Urothelium cell line (cell line): ENCODE results near the gene MYO3B.
A peak's percentile ranks its signal among the peaks of the same experiment; 100 is the strongest.
"Not testable (repeated sequence)": the region's sequence is repeated elsewhere in the genome, so short reads cannot be mapped to it uniquely, and the experiment has no call there.

Source experiments
- DNase-seq: peaks from one replicate; pipeline ENCODE4 v3.0.0; 2011; ENCODE audit warnings: low spot score, mixed read lengths
- FAIRE-seq: peaks from 2 replicates; lab custom pipeline; 2011; peaks lifted over from hg19 to GRCh38; lab: Jason Lieb, UNC

Gene MYO3B

GRCh38 chr2:170336408-170336807 is 158.5 kb downstream of the MYO3B start:
- FAIRE-seq, result no peak
- no peak for DNase-seq

DNA sequence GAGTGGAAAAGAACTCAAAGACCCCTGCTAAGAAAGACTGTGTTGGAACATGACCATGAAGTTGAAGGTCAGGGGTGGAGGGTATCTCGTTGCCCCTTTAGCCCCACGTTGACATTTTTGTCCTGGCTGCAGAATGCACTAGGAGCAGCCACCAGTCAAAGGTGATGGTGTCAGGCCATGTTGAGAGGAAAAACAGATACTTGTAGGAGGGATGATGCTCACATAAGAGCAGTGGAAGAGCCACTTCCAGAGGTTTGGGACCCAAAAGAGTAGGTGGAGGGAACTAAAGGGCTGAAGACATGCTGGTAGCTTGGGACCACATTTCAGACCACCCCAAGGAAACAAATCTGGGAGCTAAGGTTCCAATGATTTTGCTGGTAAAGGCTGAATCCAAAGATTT is 159.0 kb downstream of the MYO3B start:
- FAIRE-seq, result no peak
- DNase-seq, result no peak

- no peak for FAIRE-seq
- no peak for DNase-seq
These were observed 161.4 kb downstream of the MYO3B start for GRCh38 chr2:170339322-170339721.

- no peak for DNase-seq
- FAIRE-seq, result no peak
These were observed 162.1 kb downstream of the MYO3B start for GRCh38 chr2:170339750-170340692.

DNA sequence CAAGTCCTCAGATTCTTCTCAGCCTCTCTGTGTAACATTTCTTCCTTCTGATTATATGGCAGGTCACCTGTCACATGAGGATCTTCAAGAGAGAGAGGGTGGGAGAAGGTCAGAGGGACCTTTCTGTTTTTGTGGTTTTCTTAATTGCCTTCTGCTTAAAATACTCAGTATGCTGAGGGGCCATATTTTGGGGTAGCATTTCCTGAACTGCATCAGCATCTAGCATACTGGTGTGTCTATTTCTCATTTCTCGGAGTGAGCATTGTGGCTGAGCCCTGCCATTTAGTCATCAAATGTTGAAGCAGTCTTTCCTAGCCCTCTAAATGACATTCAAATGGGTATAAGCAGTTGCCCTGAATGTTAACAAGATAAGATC is 162.7 kb downstream of the MYO3B start:
- DNase-seq (no peak), FAIRE-seq (no peak)

DNA sequence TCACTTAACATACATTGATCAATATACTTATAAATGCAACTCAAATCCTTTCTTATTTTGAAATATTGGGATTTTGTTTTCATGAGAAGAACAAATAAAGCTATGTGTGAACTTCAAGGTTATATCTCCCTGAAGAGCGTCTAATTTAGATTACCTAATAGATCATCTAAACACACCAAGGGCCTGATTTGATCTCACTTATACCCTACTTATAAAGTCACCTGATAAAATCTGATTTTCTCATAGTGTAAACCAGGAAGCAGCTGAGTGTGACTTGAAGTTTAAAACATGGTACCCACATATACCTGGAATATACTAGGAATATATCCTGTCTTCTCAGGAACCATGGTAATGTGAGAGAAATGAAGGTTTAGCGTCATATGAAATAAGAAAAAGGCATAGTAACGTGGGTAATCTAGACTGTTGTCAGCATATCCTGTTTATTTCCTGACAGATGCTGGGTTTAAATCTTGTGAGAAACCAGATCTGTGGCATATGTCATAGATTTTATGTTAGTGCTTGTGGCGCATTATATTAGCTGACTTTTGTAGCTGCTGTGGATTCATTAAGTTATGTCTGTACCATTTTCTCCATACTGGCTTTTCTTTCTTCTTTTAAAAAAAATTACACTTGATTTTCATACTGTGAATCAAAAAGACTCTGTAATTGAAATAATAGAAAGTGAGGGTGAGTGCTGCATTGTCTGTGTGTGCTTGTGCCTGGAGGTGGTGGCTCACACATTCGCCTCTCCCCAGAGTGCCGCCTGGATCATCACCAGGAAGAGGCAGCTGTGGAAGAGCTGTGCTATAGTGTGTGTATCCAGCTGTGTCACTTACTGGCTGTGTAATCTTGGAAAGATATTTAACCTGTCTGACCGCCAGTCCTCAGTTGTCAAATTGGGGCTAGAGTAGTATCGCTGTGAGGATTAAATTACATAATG is 164.0 kb downstream of the MYO3B start:
- FAIRE-seq (no peak), DNase-seq (no peak)

GRCh38 chr2:170344663-170345346 is 166.9 kb downstream of the MYO3B start:
- FAIRE-seq, result no peak

DNA sequence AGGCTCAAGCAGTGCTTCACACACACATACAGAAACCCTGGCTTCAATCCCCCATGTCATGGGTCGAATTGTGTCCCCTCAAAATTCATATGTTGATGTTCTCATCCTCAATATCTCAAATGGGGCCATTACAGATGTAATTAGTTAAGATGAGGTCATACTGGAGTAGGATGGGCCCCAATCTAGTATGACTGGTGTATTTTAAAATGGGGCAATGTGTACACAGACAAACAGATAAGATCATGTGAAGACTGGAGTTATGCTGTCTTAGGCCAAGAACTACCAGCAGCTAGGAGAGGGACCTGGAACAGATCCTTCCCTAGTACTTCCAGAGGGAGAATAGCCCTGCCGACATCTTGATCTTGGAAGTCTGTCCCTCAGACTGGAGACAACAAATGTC is 167.7 kb downstream of the MYO3B start:
- DNase-seq, result no peak
- FAIRE-seq, result no peak

More at GRCh38 chr2:170344663-170345346, 166.9 kb downstream of the MYO3B start:
- no peak for DNase-seq

DNA sequence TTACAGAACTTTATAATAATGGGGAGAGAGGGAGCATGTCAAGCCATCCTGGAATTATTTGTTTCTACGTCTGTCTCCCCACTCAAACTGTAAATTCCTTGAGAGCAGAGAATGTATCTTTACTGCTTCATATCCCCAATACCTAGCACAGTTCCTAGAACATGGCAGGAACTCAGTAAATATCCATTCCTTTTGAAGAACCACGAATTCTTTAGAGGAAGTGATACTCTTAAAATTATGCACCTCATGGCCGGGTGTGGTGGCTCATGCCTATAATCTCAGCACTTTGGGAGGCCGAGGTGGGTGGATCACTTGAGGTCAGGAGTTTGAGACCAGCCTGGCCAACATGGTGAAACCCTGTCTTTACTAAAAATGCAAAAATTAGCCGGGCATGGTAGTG is 171.3 kb downstream of the MYO3B start:
- not testable (repeated sequence) for DNase-seq, FAIRE-seq

GRCh38 chr2:170350929-170351826 is 173.2 kb downstream of the MYO3B start:
- DNase-seq (no peak), FAIRE-seq (no peak)

DNA sequence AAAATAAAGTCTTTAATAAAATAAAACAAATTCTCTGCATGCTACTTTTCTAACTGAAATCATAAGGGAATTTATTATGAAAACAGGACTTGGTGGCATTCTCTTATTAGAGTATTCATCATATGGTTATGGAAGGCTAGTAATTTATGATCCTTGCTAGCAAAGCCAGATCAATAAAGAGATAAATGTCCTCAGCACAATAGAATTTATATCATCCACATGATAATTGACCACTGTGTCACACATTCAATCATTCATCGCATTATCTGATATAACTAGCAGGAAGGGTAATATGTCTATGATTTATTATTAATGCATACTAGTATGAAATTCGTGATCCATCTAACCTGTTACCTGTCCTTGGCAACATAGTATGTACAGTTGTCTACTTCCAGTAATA is 175.8 kb downstream of the MYO3B start:
- no peak for FAIRE-seq

GRCh38 chr2:170354388-170354787 is 176.4 kb downstream of the MYO3B start:
- no peak for DNase-seq
- FAIRE-seq, result no peak

More for the DNA sequence above, 175.8 kb downstream of the MYO3B start:
- no peak for DNase-seq

DNA sequence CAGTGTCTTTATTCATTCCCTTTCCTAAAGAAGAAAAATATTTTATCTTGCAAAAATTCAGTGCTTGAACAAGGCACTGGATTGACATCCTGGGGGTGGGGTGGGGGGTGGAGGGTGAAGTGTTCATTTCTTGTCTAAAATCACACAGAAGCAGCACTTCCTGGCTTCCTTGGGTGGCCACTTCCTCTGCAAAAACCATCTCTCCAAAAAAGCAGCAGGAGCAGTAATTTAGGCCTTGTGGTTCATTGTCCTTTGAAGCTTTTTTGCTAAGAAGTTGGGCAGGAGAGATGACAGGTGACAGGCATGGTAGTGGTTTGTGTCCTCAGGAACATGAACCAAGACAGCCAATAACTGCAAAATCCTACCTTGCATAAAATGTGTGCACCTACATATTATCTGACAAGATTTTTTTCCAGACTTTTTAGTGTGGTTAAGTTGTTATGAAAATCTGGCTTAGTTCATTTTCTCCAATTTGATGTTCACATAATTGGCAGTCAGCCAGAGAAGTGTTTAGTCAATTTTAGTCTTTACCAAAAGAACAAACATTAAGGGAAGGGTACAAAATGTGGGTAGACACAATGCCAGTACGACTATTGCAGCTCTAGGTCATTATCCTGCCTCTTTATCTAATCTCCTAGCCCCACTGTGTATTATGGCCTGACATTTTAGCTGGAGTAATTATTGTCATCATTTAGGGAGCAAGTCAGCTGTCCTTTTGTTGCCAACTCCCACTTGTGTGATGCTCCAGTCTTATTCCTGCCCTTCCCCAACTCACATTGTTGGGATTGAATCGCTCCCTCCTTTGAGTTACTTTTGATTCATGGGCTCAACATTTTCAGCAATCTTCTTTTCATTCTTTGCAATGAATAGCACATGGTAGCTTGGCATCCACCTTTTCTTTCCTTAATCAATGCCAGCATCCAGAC is 177.2 kb downstream of the MYO3B start:
- DNase-seq, result no peak
- no peak for FAIRE-seq

- FAIRE-seq (no peak), DNase-seq (no peak)
These were observed 181.5 kb downstream of the MYO3B start for GRCh38 chr2:170359466-170359865.

DNA sequence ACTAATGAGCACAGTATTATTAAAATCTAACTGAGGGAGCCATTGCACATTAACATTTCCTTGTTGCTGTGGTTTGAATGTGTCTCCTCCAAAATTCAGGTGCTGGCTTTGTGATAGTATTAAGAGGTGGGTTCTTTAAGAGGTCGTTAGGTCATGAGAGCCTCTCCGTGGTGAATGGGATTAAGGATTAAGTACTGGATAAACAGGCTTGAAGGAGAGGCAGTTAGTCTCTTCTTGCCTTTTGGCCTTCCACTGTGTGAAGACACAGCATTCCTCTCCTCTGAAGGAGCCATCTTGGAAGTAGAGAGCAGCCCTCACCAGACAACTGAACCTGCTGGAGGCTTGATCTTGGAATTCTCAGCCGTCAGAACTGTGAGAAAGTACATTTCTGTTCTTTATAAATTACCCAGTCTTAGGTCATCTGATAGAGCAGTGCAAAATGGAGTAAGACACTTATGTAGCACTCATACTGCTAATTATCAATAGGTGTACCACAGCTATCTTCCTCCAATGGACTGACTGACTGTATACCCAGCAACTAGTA is 182.7 kb downstream of the MYO3B start:
- no peak for FAIRE-seq
- no peak for DNase-seq

- DNase-seq, result peak; percentile 51
- FAIRE-seq, result peak; percentile 79
These were observed 183.4 kb downstream of the MYO3B start for GRCh38 chr2:170361090-170361936.

DNA sequence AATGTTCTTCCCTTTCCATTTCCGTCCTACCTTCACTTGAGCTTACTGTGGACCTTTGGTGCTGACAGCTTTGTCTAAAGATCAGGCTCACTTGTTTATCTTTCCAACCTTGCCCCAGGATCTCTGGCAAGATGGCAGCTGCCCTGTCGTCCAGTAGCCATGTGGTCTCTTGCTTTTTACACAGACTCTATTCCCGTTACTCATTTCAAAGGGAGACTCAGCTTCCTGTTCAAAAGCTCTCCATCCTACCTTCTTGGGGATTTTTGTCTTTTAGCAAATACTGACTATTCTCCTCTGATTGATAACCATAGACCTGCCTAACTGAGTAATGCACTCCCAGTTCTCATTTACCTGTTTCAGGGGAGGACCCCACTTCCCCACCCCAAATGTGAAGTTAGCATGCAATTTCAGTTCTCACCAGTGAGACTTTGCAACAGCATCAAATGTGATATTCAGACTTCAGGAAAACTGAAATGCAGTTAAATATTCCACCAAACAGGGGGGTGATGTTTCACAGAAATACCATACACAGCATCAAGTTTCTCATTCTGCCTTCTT is 184.4 kb downstream of the MYO3B start:
- no peak for FAIRE-seq
- no peak for DNase-seq
